WTC11 (cell line): Measurements from ENCODE around the gene CD2AP. TPM values are rescaled to one million over a fixed set of nuclear protein-coding genes. Genes with fewer than 3 reads are reported as not detected.
A peak's percentile ranks its signal among the peaks of the same experiment; 100 is the strongest.

Experiments used
- ATAC-seq: fragments of 200-7000 bp; cut with Tn5 transposase; 2 replicates; pipeline ENCODE4 v1.10.0; 2021; ENCODE audit warnings: mild to moderate bottlenecking, moderate library complexity
- CTCF ChIA-PET: fragments of 300-600 bp; sonication (Branson Sonifier 250); formaldehyde crosslinking; loops from one replicate; lab custom pipeline; 2021; ENCODE audit warnings: antibody characterized with exemption; lab: Charles Lee
- POLR2A ChIA-PET: fragments of 350-600 bp; sonication (Branson Sonifier 250); formaldehyde crosslinking; loops from one replicate; lab custom pipeline; 2021; ENCODE audit warnings: antibody characterized with exemption; lab: Charles Lee
- DNase-seq: peaks from one replicate; pipeline ENCODE4 v3.0.0; 2021; ENCODE audit warnings: low spot score
- H3K27ac Mint-ChIP-seq: 2 replicates; pipeline ENCODE4 v1.8.0; 2021; ENCODE audit warnings: mixed read lengths
- H3K27me3 Mint-ChIP-seq: 2 replicates; pipeline ENCODE4 v1.8.0; 2021; ENCODE audit warnings: low read depth, mild to moderate bottlenecking, moderate library complexity, mixed read lengths
- H3K36me3 Mint-ChIP-seq: 2 replicates; pipeline ENCODE4 v1.8.0; 2021; ENCODE audit warnings: mixed read lengths
- H3K4me1 Mint-ChIP-seq: 2 replicates; pipeline ENCODE4 v1.8.0; 2022; ENCODE audit warnings: mixed read lengths
- H3K4me3 Mint-ChIP-seq: 2 replicates; pipeline ENCODE4 v1.8.0; 2021; ENCODE audit warnings: mild to moderate bottlenecking, moderate library complexity, mixed read lengths
- H3K9me3 Mint-ChIP-seq: 2 replicates; pipeline ENCODE4 v1.8.0; 2021; ENCODE audit warnings: mixed read lengths
- ATF2 ChIP-seq: sonication (generic); formaldehyde crosslinking; IDR thresholded peaks from 2 replicates; pipeline ENCODE4 v1.8.1; 2022; ENCODE audit warnings: low read depth, missing genetic modification reagents, borderline replicate concordance
- CREM ChIP-seq: sonication (generic); formaldehyde crosslinking; IDR thresholded peaks from 2 replicates; pipeline ENCODE4 v1.8.1; 2022; ENCODE audit warnings: mild to moderate bottlenecking, missing genetic modification reagents, moderate library complexity
- ELF4 ChIP-seq: sonication (generic); formaldehyde crosslinking; IDR thresholded peaks from 2 replicates; pipeline ENCODE4 v1.8.1; 2022; ENCODE audit warnings: low read depth, mild to moderate bottlenecking, moderate library complexity, missing genetic modification reagents
- FOXP1 ChIP-seq: sonication (generic); formaldehyde crosslinking; IDR thresholded peaks from 2 replicates; pipeline ENCODE4 v1.8.0; 2022; ENCODE audit warnings: missing genetic modification reagents, mild to moderate bottlenecking, moderate library complexity, borderline replicate concordance
- GTF2I ChIP-seq: fragments of 250-450 bp; sonication (Bioruptor Pico); conservative IDR thresholded peaks from 2 replicates; pipeline ENCODE4 v1.4.0; 2021; ENCODE audit warnings: mild to moderate bottlenecking
- HMGA2 ChIP-seq: fragments of 250-450 bp; sonication (Bioruptor Pico); IDR thresholded peaks from 2 replicates; pipeline ENCODE4 v1.4.0; 2021; ENCODE audit warnings: mild to moderate bottlenecking, moderate library complexity
- MXD4 ChIP-seq: fragments of 250-450 bp; sonication (Bioruptor Pico); IDR thresholded peaks from 2 replicates; pipeline ENCODE4 v1.8.0; 2021; ENCODE audit warnings: mild to moderate bottlenecking, moderate library complexity, borderline replicate concordance
- NR3C1 ChIP-seq: sonication (generic); formaldehyde crosslinking; conservative IDR thresholded peaks from 2 replicates; pipeline ENCODE4 v1.8.1; 2023; ENCODE audit warnings: low read depth, mild to moderate bottlenecking, missing genetic modification reagents
- PRRX2 ChIP-seq: fragments of 250-450 bp; sonication (Bioruptor Pico); IDR thresholded peaks from 2 replicates; pipeline ENCODE4 v1.8.0; 2021; ENCODE audit warnings: mild to moderate bottlenecking
- RELA ChIP-seq: sonication (generic); formaldehyde crosslinking; IDR thresholded peaks from 2 replicates; pipeline ENCODE4 v1.8.1; 2022; ENCODE audit warnings: missing genetic modification reagents, mild to moderate bottlenecking, borderline replicate concordance
- SMAD3 ChIP-seq: sonication (generic); formaldehyde crosslinking; IDR thresholded peaks from 2 replicates; pipeline ENCODE4 v1.8.0; 2022; ENCODE audit warnings: missing genetic modification reagents, mild to moderate bottlenecking, borderline replicate concordance
- SP1 ChIP-seq: sonication (generic); formaldehyde crosslinking; conservative IDR thresholded peaks from 2 replicates; pipeline ENCODE4 v1.8.1; 2022; ENCODE audit warnings: missing genetic modification reagents
- TEAD4 ChIP-seq: sonication (generic); formaldehyde crosslinking; IDR thresholded peaks from 2 replicates; pipeline ENCODE4 v1.8.0; 2022; ENCODE audit warnings: mild to moderate bottlenecking, missing genetic modification reagents
- ZNF121 ChIP-seq: sonication (generic); formaldehyde crosslinking; IDR thresholded peaks from 2 replicates; pipeline ENCODE4 v1.8.0; 2023; ENCODE audit warnings: missing genetic modification reagents
- ZNF138 ChIP-seq: sonication (generic); formaldehyde crosslinking; conservative IDR thresholded peaks from 2 replicates; pipeline ENCODE4 v1.8.1; 2022; ENCODE audit warnings: mild to moderate bottlenecking, moderate library complexity, missing genetic modification reagents
- ZNF232 ChIP-seq: sonication (generic); formaldehyde crosslinking; IDR thresholded peaks from 2 replicates; pipeline ENCODE4 v1.8.0; 2022; ENCODE audit warnings: mild to moderate bottlenecking, missing genetic modification reagents
- ZNF281 ChIP-seq: sonication (generic); formaldehyde crosslinking; IDR thresholded peaks from 2 replicates; pipeline ENCODE4 v1.8.0; 2023; ENCODE audit warnings: mild to moderate bottlenecking, missing genetic modification reagents
- ZNF317 ChIP-seq: sonication (generic); formaldehyde crosslinking; IDR thresholded peaks from 2 replicates; pipeline ENCODE4 v1.8.1; 2023; ENCODE audit warnings: low read depth, mild to moderate bottlenecking, moderate library complexity, missing genetic modification reagents, borderline replicate concordance
- ZNF532 ChIP-seq: fragments of 250-450 bp; sonication (Bioruptor Pico); IDR thresholded peaks from 2 replicates; pipeline ENCODE4 v1.9.0; 2021; ENCODE audit warnings: mild to moderate bottlenecking, borderline replicate concordance
- total RNA-seq: library from RNA; stranded (reverse); gene quantifications from 3 replicates; pipeline ENCODE4 v1.2.3, GENCODE V29; 2021
- TF ChIP-seq, protein P1 (sequence below): sonication (generic); formaldehyde crosslinking; IDR thresholded peaks from 2 replicates; pipeline ENCODE4 v1.8.0; 2022; ENCODE audit warnings: mild to moderate bottlenecking, missing genetic modification reagents
- TF ChIP-seq, protein P2 (sequence below): sonication (generic); formaldehyde crosslinking; IDR thresholded peaks from 2 replicates; pipeline ENCODE4 v1.8.1; 2022; ENCODE audit warnings: missing genetic modification reagents, borderline replicate concordance

CD2AP gene
- total RNA-seq, 1 experiment from 2014 or later: 77.0 TPM

DNA sequence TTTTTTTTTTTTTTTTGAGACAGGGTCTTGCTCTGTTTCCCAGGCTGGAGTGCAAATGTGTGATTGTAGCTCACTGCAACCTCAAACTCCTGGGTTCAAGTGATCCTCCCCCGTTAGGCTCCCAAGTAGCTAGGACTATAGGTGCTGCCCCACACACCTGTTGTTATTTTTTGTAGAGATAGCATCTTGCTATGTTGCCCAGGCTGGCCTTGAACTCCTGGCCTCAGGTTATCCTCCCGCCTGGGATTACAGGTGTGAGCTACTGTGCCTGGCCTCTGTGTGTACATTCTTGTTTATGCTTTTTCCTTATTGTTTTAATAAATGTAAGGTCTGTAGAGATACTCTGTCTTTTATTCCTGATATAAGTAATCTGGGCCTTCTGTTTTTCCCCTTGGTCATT is 14.8 kb downstream of the CD2AP start:
- Mint-ChIP-seq H3K9me3 (no peaks in the 10 kb centered on the region), H3K27me3 (no peaks in the 10 kb centered on the region), H3K4me3 (no peak overlapping the region), H3K27ac (no peak overlapping the region), H3K4me1 (peaks cover 68% of the 10 kb centered on the region), H3K36me3 (no peaks in the 10 kb centered on the region)
- peak; percentile 97 for TF ChIP-seq ZNF121
- no peak for TF ChIP-seq GTF2I
- TF ChIP-seq PRRX2 (CRISPR knock-in tag): no peak
- DNase-seq (no peak), ATAC-seq (no peak)
- POLR2A ChIA-PET: interaction anchor here (1.4 kb wide), 1 partner anchor 14 kb away, joined by 4 read pairs; no protein-coding TSS in a partner anchor
- CTCF ChIA-PET: no interaction called here

DNA sequence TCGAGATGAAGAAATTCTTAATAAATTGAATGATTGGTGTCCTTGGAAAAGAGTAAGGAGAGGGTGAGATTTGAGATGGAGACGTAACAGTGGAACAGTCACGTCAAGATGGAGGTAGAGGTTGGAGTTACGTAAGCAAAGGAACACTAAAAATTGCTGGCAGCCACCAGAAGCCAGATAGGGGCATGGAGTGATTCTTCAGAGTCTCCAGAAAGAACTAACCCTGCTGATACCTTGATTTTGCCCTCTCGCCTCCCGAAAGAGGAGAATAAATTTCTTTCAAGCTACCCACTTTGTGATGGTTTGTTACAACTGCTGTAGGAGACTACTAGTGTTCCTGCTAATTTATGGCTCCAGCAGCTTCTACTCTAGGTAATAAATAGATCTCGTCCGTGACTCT is 17.6 kb downstream of the CD2AP start:
- POLR2A ChIA-PET: no interaction called here
- Mint-ChIP-seq H3K4me3 (no peak overlapping the region), H3K27me3 (no peaks in the 10 kb centered on the region), H3K9me3 (no peaks in the 10 kb centered on the region), H3K4me1 (peaks cover 92% of the 10 kb centered on the region), H3K27ac (peak overlapping the region; percentile 85), H3K36me3 (no peaks in the 10 kb centered on the region)
- ATAC-seq (no peak; the same call in 1 of the 2 replicates), DNase-seq (no peak)
- TF ChIP-seq ATF2 (CRISPR knock-in tag) (no peak), FOXP1 (CRISPR knock-in tag) (no peak), SP1 (CRISPR knock-in tag) (no peak), RELA (no peak), ELF4 (no peak), ZNF532 (CRISPR knock-in tag) (no peak), HMGA2 (CRISPR knock-in tag) (no peak)
- TF ChIP-seq, protein P1, sequence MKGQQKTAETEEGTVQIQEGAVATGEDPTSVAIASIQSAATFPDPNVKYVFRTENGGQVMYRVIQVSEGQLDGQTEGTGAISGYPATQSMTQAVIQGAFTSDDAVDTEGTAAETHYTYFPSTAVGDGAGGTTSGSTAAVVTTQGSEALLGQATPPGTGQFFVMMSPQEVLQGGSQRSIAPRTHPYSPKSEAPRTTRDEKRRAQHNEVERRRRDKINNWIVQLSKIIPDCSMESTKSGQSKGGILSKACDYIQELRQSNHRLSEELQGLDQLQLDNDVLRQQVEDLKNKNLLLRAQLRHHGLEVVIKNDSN (CRISPR knock-in tag): no peak
- TF ChIP-seq, protein P2, sequence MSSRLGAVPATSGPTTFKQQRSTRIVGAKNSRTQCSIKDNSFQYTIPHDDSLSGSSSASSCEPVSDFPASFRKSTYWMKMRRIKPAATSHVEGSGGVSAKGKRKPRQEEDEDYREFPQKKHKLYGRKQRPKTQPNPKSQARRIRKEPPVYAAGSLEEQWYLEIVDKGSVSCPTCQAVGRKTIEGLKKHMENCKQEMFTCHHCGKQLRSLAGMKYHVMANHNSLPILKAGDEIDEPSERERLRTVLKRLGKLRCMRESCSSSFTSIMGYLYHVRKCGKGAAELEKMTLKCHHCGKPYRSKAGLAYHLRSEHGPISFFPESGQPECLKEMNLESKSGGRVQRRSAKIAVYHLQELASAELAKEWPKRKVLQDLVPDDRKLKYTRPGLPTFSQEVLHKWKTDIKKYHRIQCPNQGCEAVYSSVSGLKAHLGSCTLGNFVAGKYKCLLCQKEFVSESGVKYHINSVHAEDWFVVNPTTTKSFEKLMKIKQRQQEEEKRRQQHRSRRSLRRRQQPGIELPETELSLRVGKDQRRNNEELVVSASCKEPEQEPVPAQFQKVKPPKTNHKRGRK (CRISPR knock-in tag): no peak
- CTCF ChIA-PET: no interaction called here

GRCh38 chr6:47495954-47496545 is 18.5 kb downstream of the CD2AP start:
- H3K4me3 Mint-ChIP-seq: 0 out of 2 replicates have a peak overlapping the region, but pooled peaks have one; percentile 1
- ChIA-PET POLR2A (no interaction called here), CTCF (no interaction called here)
- peaks cover 90% of the 10 kb centered on the region for H3K4me1 Mint-ChIP-seq
- peak overlapping the region; percentile 91 for H3K27ac Mint-ChIP-seq
- ATAC-seq (no peak), DNase-seq (no peak)
- H3K9me3 Mint-ChIP-seq: no peaks in the 10 kb centered on the region
- H3K36me3 Mint-ChIP-seq: no peaks in the 10 kb centered on the region
- H3K27me3 Mint-ChIP-seq: no peaks in the 10 kb centered on the region
- no peak for TF ChIP-seq RELA
- no peak for TF ChIP-seq CREM (CRISPR knock-in tag)
- no peak for TF ChIP-seq ZNF317
- no peak for TF ChIP-seq TEAD4
- no peak for TF ChIP-seq SMAD3 (CRISPR knock-in tag)
- no peak for TF ChIP-seq ZNF232 (CRISPR knock-in tag)
- no peak for TF ChIP-seq ZNF281 (CRISPR knock-in tag)
- no peak for TF ChIP-seq MXD4 (CRISPR knock-in tag)
- TF ChIP-seq NR3C1 (CRISPR knock-in tag): no peak
- TF ChIP-seq ZNF138: no peak
